GM21381 (cell line): ENCODE results near the gene ACVR1.

Source experiments
- ATAC-seq: cut with Tn5 transposase; IDR thresholded peaks from one replicate; pipeline ENCODE4 v1.9.1; 2021; ENCODE audit warnings: mild to moderate bottlenecking, moderate library complexity; ENCODE audit not compliant: unreplicated experiment

The ACVR1 gene

DNA sequence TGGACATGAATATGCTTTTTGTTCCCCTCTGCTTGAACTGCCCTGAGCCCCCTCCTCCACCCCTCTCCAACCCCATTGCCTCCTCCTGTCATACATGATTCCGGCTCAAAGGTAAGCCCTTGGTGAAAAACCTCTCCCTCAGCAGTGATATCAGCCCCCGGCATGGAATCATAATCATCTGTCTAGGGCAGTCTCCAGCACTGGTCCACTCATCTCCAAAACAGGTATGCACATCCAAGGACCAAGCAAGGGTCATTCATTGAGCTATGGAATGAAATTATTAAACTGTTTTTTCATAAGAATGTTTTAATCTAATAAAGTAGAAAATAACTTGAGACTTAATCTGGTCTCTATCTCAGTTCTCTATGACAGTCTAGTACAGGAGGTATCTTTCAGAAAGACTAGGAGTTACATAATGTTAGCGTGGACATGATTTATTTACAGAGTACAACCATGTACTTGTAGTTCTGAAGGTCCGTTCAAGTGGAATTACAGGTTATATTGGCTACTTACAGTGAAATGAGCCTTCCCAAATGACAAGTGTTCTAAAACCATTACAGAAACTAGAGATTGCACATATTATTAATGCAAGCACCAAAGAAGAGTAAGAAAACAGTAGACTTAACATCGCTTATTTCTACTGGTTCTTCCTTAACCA lies 75.2 kb downstream of the ACVR1 start:
- no peak for ATAC-seq

DNA sequence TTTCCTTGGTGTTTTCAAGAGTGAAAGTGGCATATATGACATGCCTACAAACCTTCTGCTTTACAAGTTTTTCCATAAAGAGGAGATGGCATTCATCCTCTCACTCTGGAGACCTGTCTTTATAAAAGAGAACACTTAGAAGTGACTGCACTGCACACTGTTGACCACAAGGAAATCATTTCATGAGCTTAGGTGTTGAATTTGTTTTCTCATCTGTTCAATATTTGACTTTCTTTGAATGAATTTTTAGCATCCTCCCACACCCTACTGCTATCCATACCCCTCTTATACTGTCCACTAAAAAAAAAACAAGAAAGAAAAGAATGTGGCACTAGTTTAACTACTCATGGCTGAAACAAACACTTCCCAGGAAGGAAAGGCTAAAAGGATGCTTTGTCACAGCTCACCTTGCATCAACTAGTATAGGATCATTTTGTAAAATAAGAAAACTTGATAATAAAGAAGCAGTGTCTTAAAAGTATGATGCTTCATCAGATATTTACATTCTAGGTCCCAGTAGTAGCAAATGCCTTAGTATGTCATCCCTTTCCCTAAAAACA lies 83.0 kb downstream of the ACVR1 start:
- no peak for ATAC-seq

DNA sequence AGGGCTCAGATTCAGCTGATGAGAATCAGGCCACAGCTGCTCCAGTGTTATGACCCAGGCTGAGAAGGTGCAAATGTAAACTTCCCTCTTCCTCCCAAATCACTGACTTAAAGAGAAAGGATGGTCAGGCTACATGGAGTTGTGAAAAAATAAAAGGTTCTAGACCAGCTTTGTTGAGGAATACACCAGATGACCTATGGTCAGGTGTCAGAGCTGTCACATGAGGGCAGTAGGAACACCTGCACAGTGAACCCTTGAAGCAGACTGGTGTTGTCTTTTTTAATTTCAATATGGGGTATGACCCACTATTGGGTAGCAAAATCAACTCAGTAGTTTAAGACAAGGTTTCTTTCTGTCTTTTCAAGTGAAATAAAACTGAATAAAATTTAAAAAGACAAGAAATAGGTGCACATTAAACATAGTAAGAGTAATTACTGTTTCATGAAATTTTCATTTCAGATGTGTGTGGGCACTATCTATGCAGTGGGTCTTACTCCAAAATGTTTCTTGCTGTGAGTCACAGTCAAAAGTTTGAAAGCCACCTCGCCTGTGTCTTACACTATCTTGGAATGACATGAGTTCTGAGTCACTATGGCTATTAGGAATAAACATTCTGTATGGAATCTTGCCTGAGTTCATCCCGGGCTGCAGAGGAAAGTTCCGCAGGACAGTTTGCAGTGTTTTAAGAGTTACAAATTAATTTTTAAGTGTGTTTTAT lies 83.6 kb downstream of the ACVR1 start:
- no peak for ATAC-seq

DNA sequence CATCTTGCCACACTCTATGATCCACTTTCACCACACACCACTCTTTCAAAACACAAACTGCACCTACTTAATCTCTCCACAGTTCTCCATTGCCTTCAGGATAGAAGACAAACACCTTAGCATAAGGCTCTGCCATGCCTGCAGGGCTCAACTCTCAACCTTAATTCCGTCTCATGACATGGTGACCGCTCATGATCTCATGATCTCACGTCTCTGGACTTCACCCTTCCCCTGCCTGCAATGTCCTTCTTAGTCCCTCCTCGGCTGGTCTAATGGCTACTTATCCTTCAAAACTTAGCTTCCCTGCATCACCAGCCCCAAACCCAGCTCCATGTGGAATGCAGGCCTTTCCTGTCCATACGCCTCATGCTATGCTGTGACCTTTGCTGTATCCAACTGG lies 85.3 kb downstream of the ACVR1 start:
- no peak for ATAC-seq

- no peak for ATAC-seq
Observed at GRCh38 chr2:157789933-157790511, 86.1 kb downstream of the ACVR1 start.

DNA sequence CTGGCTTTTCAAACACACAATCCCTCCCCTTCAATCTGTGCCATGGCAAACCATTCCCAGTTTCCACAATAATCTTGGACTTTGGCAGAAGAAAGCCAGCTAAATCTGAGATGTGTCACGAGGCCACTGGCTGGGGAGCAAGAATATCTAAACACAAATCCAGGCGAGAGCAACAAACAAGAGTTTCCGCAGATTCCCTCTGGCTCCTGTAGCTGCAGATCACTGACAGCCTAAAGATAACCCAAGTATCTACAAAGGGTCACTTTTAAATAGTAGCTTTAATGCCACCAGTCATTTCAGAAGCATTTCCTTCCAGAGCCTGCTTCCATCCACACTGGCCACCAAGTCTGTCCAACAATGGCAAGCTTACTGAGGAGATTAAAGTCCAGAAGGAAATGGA lies 86.9 kb downstream of the ACVR1 start:
- no peak for ATAC-seq

DNA sequence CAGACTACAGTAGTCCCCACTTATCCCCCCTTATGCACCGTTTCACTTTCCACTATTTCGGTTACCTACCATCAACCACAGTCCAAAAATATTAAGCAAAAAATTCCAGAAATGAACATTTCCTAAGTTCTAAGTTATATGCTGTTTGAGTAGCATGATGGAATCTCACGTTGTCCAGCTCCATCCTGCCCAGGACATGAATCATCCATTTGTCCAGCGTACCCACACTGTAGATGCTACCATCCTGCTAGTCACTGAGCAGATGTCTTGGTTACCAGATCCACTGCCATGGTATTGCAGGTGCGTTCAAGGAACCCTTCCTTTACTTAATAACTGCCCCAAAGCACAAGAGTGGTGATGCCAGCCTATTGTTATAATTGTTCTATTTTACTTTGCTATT lies 87.9 kb downstream of the ACVR1 start:
- no peak for ATAC-seq

GRCh38 chr2:157787364-157787938 lies 88.7 kb downstream of the ACVR1 start:
- ATAC-seq, result no peak

DNA sequence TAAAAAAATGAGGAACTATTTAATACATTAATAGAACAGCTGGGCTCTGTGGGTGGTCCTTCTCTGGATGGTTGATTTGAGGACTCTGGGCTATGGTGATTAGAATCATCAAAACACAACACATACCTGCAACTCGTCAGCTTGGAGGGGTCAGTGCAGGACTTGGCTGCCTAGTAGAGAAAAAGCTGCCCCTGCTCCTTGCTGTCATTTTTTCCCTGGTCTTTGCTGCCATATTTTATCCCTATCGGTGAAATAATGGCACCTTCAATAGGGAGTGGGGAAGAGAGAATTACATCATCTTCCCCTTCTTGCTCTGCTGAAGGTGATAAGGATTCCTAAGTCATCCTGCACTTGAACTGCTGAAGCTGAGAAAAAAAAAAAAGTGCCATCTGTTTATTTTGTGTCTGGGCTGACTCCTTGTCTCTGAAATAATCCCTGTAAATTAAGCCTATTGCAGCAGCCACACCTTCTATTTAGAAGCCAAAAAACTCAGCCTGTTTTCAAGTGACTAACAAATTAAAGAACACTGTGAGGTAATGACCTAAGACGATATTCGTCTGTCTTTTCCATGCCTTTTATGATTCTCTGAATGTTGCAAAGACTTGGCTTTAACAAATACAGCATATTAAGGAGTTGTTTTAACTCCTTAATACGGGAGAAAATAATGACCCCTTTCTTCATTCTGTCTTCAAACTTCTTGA lies 89.3 kb downstream of the ACVR1 start:
- no peak for ATAC-seq

DNA sequence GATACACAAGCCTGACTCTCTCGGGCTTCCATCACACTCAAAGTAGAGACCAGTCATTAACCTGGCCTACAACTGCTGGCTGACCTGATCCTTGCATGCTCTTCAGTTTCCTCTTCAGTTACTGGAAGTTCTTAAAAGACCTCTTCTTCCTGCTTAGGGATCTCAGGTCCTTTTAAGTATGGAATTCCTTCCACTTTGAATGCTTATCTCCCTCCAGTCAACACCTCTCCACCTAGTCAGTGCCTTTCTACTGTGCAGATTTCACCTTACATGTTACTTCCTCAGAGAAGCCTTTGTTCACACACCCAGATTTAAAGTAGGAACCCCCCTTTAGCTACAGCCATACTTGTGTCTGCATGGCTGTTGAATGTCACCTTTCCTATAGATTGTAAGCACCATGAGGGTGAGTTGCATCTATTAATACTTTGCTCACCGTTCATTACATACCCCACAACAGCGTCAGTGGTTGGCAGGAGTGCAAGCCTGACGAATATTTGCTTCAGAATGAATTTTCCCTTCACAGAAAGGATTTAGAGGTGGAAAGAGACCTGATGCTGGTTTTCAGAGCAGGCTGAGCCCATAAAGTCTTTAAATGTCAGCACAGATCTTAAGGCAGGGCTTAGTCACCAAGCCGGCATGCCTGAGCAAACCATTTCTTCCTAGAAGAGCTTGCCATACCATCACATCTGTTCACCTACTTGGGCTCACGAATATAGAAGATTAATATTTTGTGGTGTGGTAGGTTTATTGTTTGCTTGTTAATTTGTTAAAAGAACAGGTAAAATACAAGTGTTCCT lies 90.1 kb downstream of the ACVR1 start:
- ATAC-seq, result no peak

GRCh38 chr2:157785200-157785599 lies 90.9 kb downstream of the ACVR1 start:
- no peak for ATAC-seq

DNA sequence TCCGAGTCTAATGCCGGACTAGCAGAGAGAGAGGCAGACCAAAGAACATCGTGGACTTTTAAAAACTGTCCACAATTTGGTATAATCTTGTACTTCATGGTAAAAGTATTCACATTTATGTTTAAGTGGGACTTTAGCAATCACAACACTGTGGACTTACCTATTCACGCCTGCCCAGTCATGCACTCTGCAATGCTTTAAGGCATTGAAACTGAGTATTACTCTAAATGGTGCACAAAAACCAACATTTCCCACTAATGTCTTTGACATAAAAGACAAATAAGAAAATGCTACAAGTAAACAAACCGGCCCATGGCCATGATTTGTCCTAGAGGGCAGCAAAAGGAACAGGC lies 91.3 kb downstream of the ACVR1 start:
- ATAC-seq, result no peak

DNA sequence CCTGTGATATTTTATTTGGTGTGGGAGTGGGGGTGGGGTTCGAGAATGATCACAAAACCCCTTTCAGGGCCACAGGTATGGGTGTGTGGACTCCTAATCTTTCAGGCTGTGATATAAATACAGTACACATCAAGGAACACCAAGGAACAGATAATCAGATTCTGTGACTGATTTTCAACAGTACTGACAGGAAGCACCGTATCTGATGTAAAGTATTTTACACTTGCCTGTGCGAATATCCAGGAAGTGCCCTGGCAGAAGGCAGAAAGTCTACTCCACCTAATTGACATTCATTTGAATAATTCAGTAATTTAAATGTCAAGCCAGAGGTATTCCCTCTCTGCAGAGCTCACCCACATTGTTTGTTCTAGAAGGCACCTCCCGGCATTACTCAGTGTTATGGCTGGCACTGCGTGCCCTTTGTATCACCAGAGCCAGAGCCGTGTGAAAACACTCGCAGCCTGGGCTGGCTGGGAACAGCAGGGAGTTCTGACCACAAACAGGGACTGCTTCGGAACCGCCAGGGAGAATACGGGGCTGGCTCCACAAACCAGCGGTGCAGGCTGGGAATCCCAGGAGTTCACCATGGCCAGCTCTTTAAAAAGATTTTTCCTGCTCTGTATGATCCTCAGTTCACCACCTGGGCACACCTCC lies 91.8 kb downstream of the ACVR1 start:
- ATAC-seq, result no peak

GRCh38 chr2:157783245-157783644 lies 92.9 kb downstream of the ACVR1 start:
- no peak for ATAC-seq

- ATAC-seq, result no peak
Observed at GRCh38 chr2:157782057-157782845, 93.9 kb downstream of the ACVR1 start.

- ATAC-seq, result no peak
Observed at GRCh38 chr2:157780211-157780610, 95.9 kb downstream of the ACVR1 start.

DNA sequence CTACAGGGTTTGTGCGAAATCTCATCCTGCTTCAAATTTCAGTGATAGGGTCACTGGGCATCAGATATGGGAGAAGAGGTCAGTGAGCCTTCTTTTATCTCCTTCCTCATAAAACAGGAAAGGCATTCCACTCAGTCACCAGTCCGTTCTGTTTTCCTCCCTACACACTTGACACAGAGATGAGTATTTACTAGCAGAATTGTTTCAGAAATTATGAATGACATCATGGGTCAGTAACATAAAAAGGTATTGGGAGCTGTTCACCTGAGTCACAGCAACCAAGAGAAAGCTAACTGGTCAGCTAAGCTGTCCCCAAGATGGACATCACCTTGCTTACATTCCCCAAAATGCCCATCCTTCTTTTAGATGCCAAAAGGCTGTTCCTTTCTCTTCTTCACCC lies 96.3 kb downstream of the ACVR1 start:
- ATAC-seq, result no peak

DNA sequence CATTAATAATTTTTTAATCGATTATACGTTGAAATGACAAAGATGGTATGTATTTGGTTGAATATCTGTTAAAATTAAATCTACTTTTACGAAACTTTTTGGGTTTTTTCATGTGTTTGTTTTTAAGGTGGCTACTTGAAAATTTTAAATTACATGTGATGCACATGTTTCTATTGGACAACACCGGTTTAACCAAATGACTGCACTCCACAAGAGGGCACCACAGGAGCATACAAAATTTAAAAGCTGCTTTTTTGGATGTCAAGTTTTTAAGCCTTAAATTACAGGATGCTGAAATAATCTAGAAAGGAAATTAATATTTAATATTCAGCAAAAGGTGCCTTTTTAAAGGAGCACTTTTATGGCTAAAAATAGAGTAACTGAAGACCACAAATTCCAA lies 98.7 kb downstream of the ACVR1 start:
- no peak for ATAC-seq

GRCh38 chr2:157771234-157771633 lies 104.9 kb downstream of the ACVR1 start:
- no peak for ATAC-seq
